HL-60 (cell line): ENCODE results near the gene RHEX.

Source experiments
- DNase-seq, 2 experiments: peaks; one replicate each; pipeline ENCODE4 v3.0.0-alpha.2; 2010 to 2020; ENCODE audit warnings: low read depth in 1 of 2, low spot score in 1 of 2
- H3K27ac ChIP-seq: fragments of 250-450 bp; sonication (Bioruptor Pico); replicated peaks from 2 replicates; pipeline ENCODE4 v1.5.1; 2020; ENCODE audit warnings: mild to moderate bottlenecking, moderate library complexity
- H3K27me3 ChIP-seq: fragments of 250-450 bp; sonication (Bioruptor Pico); 2 replicates; pipeline ENCODE4 v1.5.1; 2021; ENCODE audit warnings: mild to moderate bottlenecking, moderate library complexity; ENCODE audit not compliant: insufficient read depth, poor library complexity, severe bottlenecking
- H3K4me3 ChIP-seq: replicated peaks from 2 replicates; pipeline ENCODE4 v1.5.1; 2011; ENCODE audit warnings: mild to moderate bottlenecking, control low read depth, low read length; ENCODE audit not compliant: insufficient read depth
- CTCF ChIP-seq: IDR thresholded peaks from one replicate; pipeline ENCODE4 v1.5.1; 2011; ENCODE audit warnings: low read length, control low read depth, inconsistent platforms; ENCODE audit not compliant: insufficient read depth
- GABPA ChIP-seq: IDR thresholded peaks from 2 replicates; pipeline ENCODE4 v1.6.1; 2012; ENCODE audit warnings: low read depth
- POLR2AphosphoS5 ChIP-seq: IDR thresholded peaks from 2 replicates; pipeline ENCODE4 v1.6.1; 2012; ENCODE audit warnings: low read depth
- REST ChIP-seq: IDR thresholded peaks from 2 replicates; pipeline ENCODE4 v1.6.1; 2012; ENCODE audit warnings: low read depth; ENCODE audit not compliant: insufficient replicate concordance
- SPI1 ChIP-seq: IDR thresholded peaks from 2 replicates; pipeline ENCODE4 v1.6.1; 2012; ENCODE audit warnings: low read depth, mild to moderate bottlenecking, borderline replicate concordance

The RHEX gene

GRCh38 chr1:206110161-206110560 lies 57.2 kb downstream of the RHEX start:
- TF ChIP-seq POLR2AphosphoS5 (no peak), GABPA (no peak)
- DNase-seq: no peak
- H3K27ac ChIP-seq: no peak overlapping the region
- H3K4me3 ChIP-seq: no peak overlapping the region
- H3K27me3 ChIP-seq: no peaks in the 10 kb centered on the region

GRCh38 chr1:206110820-206111219 lies 57.8 kb downstream of the RHEX start:
- Histone ChIP-seq H3K27ac (no peak overlapping the region), H3K27me3 (no peaks in the 10 kb centered on the region), H3K4me3 (no peak overlapping the region)
- TF ChIP-seq CTCF (no peak), SPI1 (no peak), GABPA (no peak)
- no peak for DNase-seq

GRCh38 chr1:206111271-206111927 lies 58.4 kb downstream of the RHEX start:
- DNase-seq: no peak
- no peaks in the 10 kb centered on the region for H3K27me3 ChIP-seq
- H3K4me3 ChIP-seq: no peak overlapping the region
- H3K27ac ChIP-seq: no peak overlapping the region
- TF ChIP-seq CTCF (no peak), SPI1 (no peak), GABPA (no peak), REST (no peak), POLR2AphosphoS5 (no peak)

- Histone ChIP-seq H3K27ac (no peak overlapping the region), H3K27me3 (peaks cover 13% of the 10 kb centered on the region), H3K4me3 (no peak overlapping the region)
- DNase-seq: no peak
- TF ChIP-seq REST (no peak), GABPA (no peak), SPI1 (no peak), POLR2AphosphoS5 (no peak), CTCF (no peak)
Observed at GRCh38 chr1:206112600-206113301, 59.8 kb downstream of the RHEX start.
